OCI-LY7 (cell line): ENCODE data around the gene SLC66A2. TPM values are rescaled to one million over a fixed set of nuclear protein-coding genes. Genes with fewer than 3 reads are reported as not detected.

Experiments used
- BruUV-seq: library from RNA; stranded (reverse); fragments of 400-500 nt; replicated peaks from 2 replicates; lab custom pipeline; 2021; lab: Mats Ljungman, UMichigan
- CTCF ChIA-PET: fragments of 300-600 bp; sonication (Branson Sonifier 250); formaldehyde crosslinking; loops from one replicate; lab custom pipeline; 2022; ENCODE audit warnings: antibody characterized with exemption; ENCODE audit not compliant: unreplicated experiment; lab: Charles Lee
- POLR2A ChIA-PET: fragments of 300-600 bp; sonication (Branson Sonifier 250); formaldehyde crosslinking; loops from one replicate; lab custom pipeline; 2022; ENCODE audit warnings: antibody characterized with exemption; lab: Charles Lee
- DNase-seq: peaks from one replicate; pipeline ENCODE4 v3.0.0-alpha.2; 2015; ENCODE audit warnings: low spot score
- H2AFZ ChIP-seq: fragments of 200-600 bp; sonication (generic), shearing (Covaris generic); 2 replicates; pipeline ENCODE4 v1.6.1; 2014; ENCODE audit warnings: mild to moderate bottlenecking, antibody characterized with exemption, low read length, moderate library complexity
- H3K27ac ChIP-seq: fragments of 200-600 bp; sonication (generic); 2 replicates; pipeline ENCODE4 v1.5.1; 2014; ENCODE audit warnings: mixed run types, low read depth, mild to moderate bottlenecking, moderate library complexity, low read length, inconsistent platforms; ENCODE audit not compliant: poor library complexity, severe bottlenecking
- H3K36me3 ChIP-seq: fragments of 200-600 bp; sonication (generic); 2 replicates; pipeline ENCODE4 v1.6.1; 2014; ENCODE audit warnings: mild to moderate bottlenecking, antibody characterized with exemption, low read length, moderate library complexity, mixed read lengths; ENCODE audit not compliant: insufficient read depth
- H3K4me1 ChIP-seq: fragments of 200-600 bp; sonication (generic); 2 replicates; pipeline ENCODE4 v1.5.1; 2014; ENCODE audit warnings: mild to moderate bottlenecking, low read length; ENCODE audit not compliant: insufficient read depth, poor library complexity, severe bottlenecking
- H3K4me2 ChIP-seq: fragments of 200-600 bp; sonication (generic); 2 replicates; pipeline ENCODE4 v1.6.1; 2014; ENCODE audit warnings: mild to moderate bottlenecking, low read length
- H3K4me3 ChIP-seq: fragments of 200-600 bp; sonication (generic); 2 replicates; pipeline ENCODE4 v1.5.1; 2014; ENCODE audit warnings: mild to moderate bottlenecking, low read depth, low read length; ENCODE audit not compliant: poor library complexity, severe bottlenecking
- H3K79me2 ChIP-seq: fragments of 200-600 bp; sonication (generic); 2 replicates; pipeline ENCODE4 v1.6.1; 2016; ENCODE audit warnings: low read depth, mild to moderate bottlenecking, low read length, moderate library complexity, mixed read lengths; ENCODE audit not compliant: insufficient read depth
- H3K9me2 ChIP-seq: fragments of 200-600 bp; sonication (generic); 2 replicates; pipeline ENCODE4 v1.6.1; 2016; ENCODE audit warnings: mild to moderate bottlenecking, low read length, mixed read lengths; ENCODE audit not compliant: insufficient read depth
- H3K9me3 ChIP-seq: fragments of 200-600 bp; sonication (generic); 2 replicates; pipeline ENCODE4 v1.6.1; 2014; ENCODE audit warnings: mild to moderate bottlenecking, mixed run types, low read length, mixed read lengths
- H4K20me1 ChIP-seq: fragments of 200-600 bp; sonication (generic); 2 replicates; pipeline ENCODE4 v1.6.1; 2014; ENCODE audit warnings: mild to moderate bottlenecking, antibody characterized with exemption, low read length, moderate library complexity, mixed read lengths; ENCODE audit not compliant: insufficient read depth
- CTCF ChIP-seq: fragments of 200-600 bp; sonication (generic); conservative IDR thresholded peaks from 2 replicates; pipeline ENCODE4 v1.5.1; 2014; ENCODE audit warnings: mild to moderate bottlenecking, antibody characterized with exemption, low read length, moderate library complexity, mixed read lengths
- EZH2phosphoT487 ChIP-seq: fragments of 200-600 bp; sonication (generic); IDR thresholded peaks from 2 replicates; pipeline ENCODE4 v1.6.1; 2018; ENCODE audit warnings: low read depth, borderline replicate concordance, mild to moderate bottlenecking, mixed run types, antibody characterized with exemption, low read length, moderate library complexity, mixed read lengths
- intact Hi-C: fragments of 100-400 bp; cut with micrococcal nuclease; formaldehyde crosslinking; loops from one replicate; pipeline ENCODE4 v1.10.0; 2022; ENCODE audit not compliant: unreplicated experiment
- total RNA-seq, 2 experiments: library from RNA; depleted of rRNA in 1 of 2; stranded (reverse); fragments of >200 nt in 1 of 2; shearing (Covaris generic) in 1 of 2; gene quantifications; 2 replicates each; pipeline ENCODE4 v1.2.3, GENCODE V29; 2014 to 2022

SLC66A2 gene
- total RNA-seq, 2 experiments from 2014 or later, result 14.5 to 17.9 TPM

GRCh38 chr18:79864006-79864725 lies 87.3 kb downstream of the SLC66A2 start:
- H3K4me1 ChIP-seq, result no peaks in the 10 kb centered on the region
- ChIA-PET CTCF (no interaction called here), POLR2A (no interaction called here)
- no peak overlapping the region for H3K4me2 ChIP-seq
- DNase-seq, result no peak
- no peaks in the 10 kb centered on the region for H3K79me2 ChIP-seq
- H3K36me3 ChIP-seq, result no peaks in the 10 kb centered on the region
- no peaks in the 10 kb centered on the region for H4K20me1 ChIP-seq
- no peaks in the 10 kb centered on the region for H3K9me3 ChIP-seq
- H2AFZ ChIP-seq, result no peak overlapping the region
- H3K4me3 ChIP-seq, result no peak overlapping the region
- H3K27ac ChIP-seq, result no peak overlapping the region
- no peaks in the 10 kb centered on the region for H3K9me2 ChIP-seq
- TF ChIP-seq EZH2phosphoT487, result no peak
- TF ChIP-seq CTCF, result no peak
- BruUV-seq, result no TSS peak
- intact Hi-C loops, result no loop called here

GRCh38 chr18:79863161-79864005 lies 88.1 kb downstream of the SLC66A2 start:
- POLR2A ChIA-PET, result no interaction called here
- intact Hi-C loops, result no loop called here
- H3K36me3 ChIP-seq, result no peaks in the 10 kb centered on the region

More at GRCh38 chr18:79863161-79864005, 88.1 kb downstream of the SLC66A2 start:
- no peaks in the 10 kb centered on the region for H3K79me2 ChIP-seq
- no peak for TF ChIP-seq EZH2phosphoT487
- TF ChIP-seq CTCF, result no peak
- no peaks in the 10 kb centered on the region for H3K4me1 ChIP-seq
- CTCF ChIA-PET, result no interaction called here
- no peaks in the 10 kb centered on the region for H4K20me1 ChIP-seq
- no peak overlapping the region for H3K4me2 ChIP-seq
- H3K9me2 ChIP-seq, result no peaks in the 10 kb centered on the region
- H2AFZ ChIP-seq, result no peak overlapping the region
- H3K9me3 ChIP-seq, result no peaks in the 10 kb centered on the region
- H3K27ac ChIP-seq, result no peak overlapping the region
- no TSS peak for BruUV-seq
- no peak for DNase-seq
- H3K4me3 ChIP-seq, result no peak overlapping the region
